HCT116 (cell line): Measurements from ENCODE around the gene WNT9A. TPM values are rescaled to one million over a fixed set of nuclear protein-coding genes. Genes with fewer than 3 reads are reported as not detected.

Source experiments
- ATAC-seq: fragments of 200-7000 bp; cut with Tn5 transposase; 2 replicates; pipeline ENCODE4 v1.9.1; 2020; ENCODE audit warnings: mild to moderate bottlenecking, moderate library complexity
- BruUV-seq: library from RNA; stranded (reverse); fragments of 400-500 nt; replicated peaks from 2 replicates; lab custom pipeline; 2021; lab: Mats Ljungman, UMichigan
- CTCF ChIA-PET: fragments of 300-600 bp; sonication (Branson Sonifier 250); formaldehyde crosslinking; loops from one replicate; lab custom pipeline; 2021; ENCODE audit warnings: antibody characterized with exemption; lab: Charles Lee
- POLR2A ChIA-PET: fragments of 300-600, 350-600 bp; sonication (Branson Sonifier 250); formaldehyde crosslinking; loops from one replicate; lab custom pipeline; 2021; ENCODE audit warnings: antibody characterized with exemption; lab: Charles Lee
- RAD21 ChIA-PET, 2 experiments: fragments of 300-600 bp; sonication (Branson Sonifier 250); formaldehyde crosslinking; loops; one replicate each; lab custom pipeline; 2023; ENCODE audit warnings: low total read pairs in 2 of 2; ENCODE audit not compliant: uncharacterized antibody in 2 of 2, unreplicated experiment in 2 of 2, low non-redundant PET in 1 of 2; lab: Charles Lee
- DNase-seq: peaks from one replicate; pipeline ENCODE4 v3.0.0-alpha.2; 2010; ENCODE audit warnings: low read depth, low spot score
- H2AFZ ChIP-seq: fragments of 200-600 bp; shearing (Covaris generic), sonication (generic); 2 replicates; pipeline ENCODE4 v1.6.1; 2017; ENCODE audit warnings: low read depth, mixed run types, mixed read lengths, antibody characterized with exemption, low read length; ENCODE audit not compliant: poor library complexity, severe bottlenecking
- H3K27ac ChIP-seq: 2 replicates; pipeline ENCODE4 v1.5.1; 2012; ENCODE audit warnings: low read depth, low read length
- H3K27me3 ChIP-seq: fragments of 200-600 bp; sonication (generic); 2 replicates; pipeline ENCODE4 v1.6.1; 2016; ENCODE audit warnings: mixed run types, low read length, mixed read lengths; ENCODE audit not compliant: insufficient read depth
- H3K36me3 ChIP-seq, 2 experiments: fragments of 200-500 bp in 1 of 2; fragments of 200-600 bp in 1 of 2; sonication (Bioruptor generic) in 1 of 2; sonication (generic) in 1 of 2; 2 replicates each; pipeline versions ENCODE4 v1.5.1 to v1.6.1; 2014 to 2016; ENCODE audit warnings: low read length in 2 of 2, inconsistent platforms in 1 of 2, mixed read lengths in 1 of 2, mixed run types in 1 of 2; ENCODE audit not compliant: insufficient read depth in 2 of 2, control insufficient read depth in 1 of 2
- H3K4me1 ChIP-seq, 2 experiments: fragments of 200-600 bp in 1 of 2; sonication (generic) in 1 of 2; 2 replicates each; pipeline versions ENCODE4 v1.5.1 to v1.6.1; 2012 to 2017; ENCODE audit warnings: low read length in 2 of 2, inconsistent platforms in 1 of 2, mild to moderate bottlenecking in 1 of 2, mixed read lengths in 1 of 2, mixed run types in 1 of 2, moderate library complexity in 1 of 2; ENCODE audit not compliant: insufficient read depth in 2 of 2, control insufficient read depth in 1 of 2
- H3K4me2 ChIP-seq: fragments of 200-600 bp; sonication (generic); 2 replicates; pipeline ENCODE4 v1.6.1; 2017; ENCODE audit warnings: mixed run types, low read length, mixed read lengths
- H3K4me3 ChIP-seq, 2 experiments: fragments of 200-600 bp in 1 of 2; sonication (generic) in 1 of 2; replicated peaks in 1 of 2; 2 replicates each; pipeline ENCODE4 v1.5.1; 2011 to 2016; ENCODE audit warnings: low read length in 2 of 2, control low read depth in 1 of 2, low read depth in 1 of 2, mild to moderate bottlenecking in 1 of 2, mixed read lengths in 1 of 2, mixed run types in 1 of 2
- H3K79me2 ChIP-seq: fragments of 200-600 bp; sonication (generic); 2 replicates; pipeline ENCODE4 v1.6.1; 2017; ENCODE audit warnings: mild to moderate bottlenecking, mixed run types, low read length, moderate library complexity, mixed read lengths; ENCODE audit not compliant: insufficient read depth
- H3K9ac ChIP-seq: fragments of 200-600 bp; sonication (generic); 2 replicates; pipeline ENCODE4 v1.6.1; 2016; ENCODE audit warnings: low read length, mixed read lengths
- H3K9me2 ChIP-seq: fragments of 200-600 bp; sonication (generic), shearing (Covaris generic); 2 replicates; pipeline ENCODE4 v1.6.1; 2017; ENCODE audit warnings: mixed run types, mild to moderate bottlenecking, moderate library complexity; ENCODE audit not compliant: insufficient read depth
- H3K9me3 ChIP-seq, 2 experiments: fragments of 200-500 bp in 1 of 2; fragments of 200-600 bp in 1 of 2; sonication (Bioruptor generic) in 1 of 2; sonication (generic) in 1 of 2; 2 replicates each; pipeline ENCODE4 v1.6.1; 2014 to 2017; ENCODE audit warnings: low read length in 2 of 2, mixed read lengths in 2 of 2, inconsistent platforms in 1 of 2, low read depth in 1 of 2, mild to moderate bottlenecking in 1 of 2, mixed run types in 1 of 2, moderate library complexity in 1 of 2; ENCODE audit not compliant: control insufficient read depth in 1 of 2, insufficient read depth in 1 of 2
- H4K20me1 ChIP-seq: fragments of 200-600 bp; sonication (generic), shearing (Covaris generic); 2 replicates; pipeline ENCODE4 v1.6.1; 2017; ENCODE audit warnings: mixed run types, mild to moderate bottlenecking, moderate library complexity; ENCODE audit not compliant: insufficient read depth
- EZH2phosphoT487 ChIP-seq: fragments of 200-600 bp; IDR thresholded peaks from 2 replicates; pipeline ENCODE4 v1.6.1; 2018; ENCODE audit warnings: antibody characterized with exemption, borderline replicate concordance
- POLR2A ChIP-seq: IDR thresholded peaks from 2 replicates; pipeline ENCODE4 v1.7.0; 2011; ENCODE audit warnings: borderline replicate concordance; ENCODE audit not compliant: insufficient read depth, insufficient read length; ENCODE audit errors: extremely low read depth
- RAD21 ChIP-seq: IDR thresholded peaks from 2 replicates; pipeline ENCODE4 v1.6.1; 2012; ENCODE audit warnings: low read depth, mild to moderate bottlenecking
- ZFX ChIP-seq: fragments of 450-650 bp; IDR thresholded peaks from 2 replicates; pipeline ENCODE4 v1.6.1; 2017
- intact Hi-C: fragments of 100-400 bp; cut with micrococcal nuclease; formaldehyde crosslinking; loops from 2 replicates; pipeline ENCODE4 v1.10.0; 2022
- total RNA-seq: library from RNA; stranded (reverse); gene quantifications from one replicate; pipeline ENCODE4 v1.2.1, GENCODE V29; 2021; ENCODE audit not compliant: unreplicated experiment
- TF ChIP-seq, protein P1 (sequence below), 3 experiments: fragments of 200-600 bp in 1 of 3; sonication (generic) in 1 of 3; IDR thresholded peaks in 2 of 3; conservative IDR thresholded peaks in 1 of 3; 2 replicates each; pipeline ENCODE4 v1.5.1; 2012 to 2017; ENCODE audit warnings: low read depth in 2 of 3, low read length in 2 of 3, antibody characterized with exemption in 1 of 3, borderline replicate concordance in 1 of 3, control low read depth in 1 of 3, mild to moderate bottlenecking in 1 of 3, mixed read lengths in 1 of 3, mixed run types in 1 of 3, moderate library complexity in 1 of 3; ENCODE audit not compliant: insufficient read depth in 1 of 3

WNT9A gene
- total RNA-seq, 1 experiment from 2014 or later = 5.6 TPM

DNA sequence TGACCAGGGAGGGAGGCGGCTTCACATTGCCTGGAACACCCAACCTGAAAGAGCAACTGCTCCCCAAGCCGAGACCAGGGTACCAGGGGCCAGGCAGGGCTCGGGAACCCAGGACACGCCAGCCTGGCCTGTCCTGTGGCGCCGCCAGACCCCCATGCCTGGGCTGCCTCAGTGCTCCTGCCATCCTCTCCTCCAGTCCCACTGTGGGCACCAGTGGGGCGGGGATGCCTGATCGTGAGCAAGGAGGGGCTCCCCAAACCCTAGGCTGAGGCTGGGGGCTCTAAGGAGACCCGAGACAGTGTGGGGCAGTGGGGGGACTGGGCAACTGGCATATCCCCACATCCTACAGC lies 45.1 kb downstream of the WNT9A start (continued):
- TF ChIP-seq EZH2phosphoT487 (no peak), ZFX (no peak), POLR2A (no peak)

- ChIA-PET RAD21 (no interaction called here), CTCF (no interaction called here), POLR2A (interaction anchor here (0.6 kb wide), 1 partner anchor 24 kb away, joined by 3 read pairs; no protein-coding TSS in a partner anchor)
- no TSS peak for BruUV-seq
- DNase-seq = peak; percentile 37
- H2AFZ ChIP-seq = no peak overlapping the region
- H3K4me3 ChIP-seq = no peak overlapping the region
- H3K9me2 ChIP-seq = no peaks in the 10 kb centered on the region
- no peaks in the 10 kb centered on the region for H4K20me1 ChIP-seq
- H3K9ac ChIP-seq = no peak overlapping the region
- no peaks in the 10 kb centered on the region for H3K36me3 ChIP-seq
- H3K79me2 ChIP-seq = no peaks in the 10 kb centered on the region
- H3K4me1 ChIP-seq = peaks cover 0 to 9% of the 10 kb centered on the region in 2 experiments; a peak in 3 of 4 replicates
- no peak overlapping the region for H3K27ac ChIP-seq
- no peak; the same call in 1 of the 2 replicates for TF ChIP-seq RAD21
- TF ChIP-seq, protein P1, sequence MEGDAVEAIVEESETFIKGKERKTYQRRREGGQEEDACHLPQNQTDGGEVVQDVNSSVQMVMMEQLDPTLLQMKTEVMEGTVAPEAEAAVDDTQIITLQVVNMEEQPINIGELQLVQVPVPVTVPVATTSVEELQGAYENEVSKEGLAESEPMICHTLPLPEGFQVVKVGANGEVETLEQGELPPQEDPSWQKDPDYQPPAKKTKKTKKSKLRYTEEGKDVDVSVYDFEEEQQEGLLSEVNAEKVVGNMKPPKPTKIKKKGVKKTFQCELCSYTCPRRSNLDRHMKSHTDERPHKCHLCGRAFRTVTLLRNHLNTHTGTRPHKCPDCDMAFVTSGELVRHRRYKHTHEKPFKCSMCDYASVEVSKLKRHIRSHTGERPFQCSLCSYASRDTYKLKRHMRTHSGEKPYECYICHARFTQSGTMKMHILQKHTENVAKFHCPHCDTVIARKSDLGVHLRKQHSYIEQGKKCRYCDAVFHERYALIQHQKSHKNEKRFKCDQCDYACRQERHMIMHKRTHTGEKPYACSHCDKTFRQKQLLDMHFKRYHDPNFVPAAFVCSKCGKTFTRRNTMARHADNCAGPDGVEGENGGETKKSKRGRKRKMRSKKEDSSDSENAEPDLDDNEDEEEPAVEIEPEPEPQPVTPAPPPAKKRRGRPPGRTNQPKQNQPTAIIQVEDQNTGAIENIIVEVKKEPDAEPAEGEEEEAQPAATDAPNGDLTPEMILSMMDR (IDR thresholded peaks at IDR 0.05 in 2 of 3, conservative IDR thresholded peaks at IDR 0.05 in 1 of 3; ENCODE audit: borderline replicate concordance in 1 of 3, insufficient read depth in 1 of 3, low read depth in 2 of 3, low read length in 2 of 3) = peak in 2 of 3 experiments; percentile 46 to 59; a peak in 4 of 6 replicates
- H3K27me3 ChIP-seq = no peaks in the 10 kb centered on the region
- H3K9me3 ChIP-seq = no peaks in the 10 kb centered on the region
- H3K4me2 ChIP-seq = peak overlapping the region; percentile 4; the same call in 1 of the 2 replicates
- ATAC-seq = peak; percentile 84
- intact Hi-C loops = no loop called here
Measured at GRCh38 chr1:227901906-227902640, 45.7 kb downstream of the WNT9A start.
